22Rv1 (cell line): ENCODE results near the gene HIVEP2.

Source experiments
- CTCF ChIP-seq: fragments of 450-650 bp; IDR thresholded peaks from 2 replicates; pipeline ENCODE4 v1.5.1; 2017; ENCODE audit warnings: mild to moderate bottlenecking
- ZFX ChIP-seq: fragments of 450-650 bp; IDR thresholded peaks from 2 replicates; pipeline ENCODE4 v1.6.1; 2017; ENCODE audit warnings: antibody characterized with exemption, borderline replicate concordance

GRCh38 chr6:142885182-142885867, 59.7 kb downstream of the HIVEP2 start:
- no peak for TF ChIP-seq CTCF
- no peak for TF ChIP-seq ZFX
